Thyroid gland (tissue), 4 donors: ENCODE results near the gene CACNA1H. TPM values are rescaled to one million over a fixed set of nuclear protein-coding genes. Genes with fewer than 3 reads are reported as not detected.

ENCODE experiments used
- DNase-seq, 2 donors: peaks; one replicate each; pipeline ENCODE4 v3.0.0-alpha.2; 2019
- H3K27ac ChIP-seq, 3 donors: fragments of 200-600 bp; sonication (generic); 1 replicate in 2 of 3; 2 replicates in 1 of 3; pipeline ENCODE4 v1.5.1; 2016 to 2019; ENCODE audit warnings: mild to moderate bottlenecking in 1 of 3, moderate library complexity in 1 of 3
- H3K27me3 ChIP-seq: fragments of 200-600 bp; sonication (generic); one replicate; pipeline ENCODE4 v1.5.1; 2019
- H3K36me3 ChIP-seq, 2 donors: fragments of 200-600 bp; sonication (generic); one replicate each; pipeline ENCODE4 v1.5.1; 2016 to 2019
- H3K4me1 ChIP-seq, 2 donors: fragments of 200-600 bp; sonication (generic); one replicate each; pipeline ENCODE4 v1.5.1; 2017 to 2019
- H3K4me3 ChIP-seq, 3 donors: fragments of 200-600 bp; sonication (generic); replicated peaks in 1 of 3; 1 replicate in 2 of 3; 2 replicates in 1 of 3; pipeline ENCODE4 v1.5.1; 2016; ENCODE audit warnings: mild to moderate bottlenecking in 1 of 3
- H3K9me3 ChIP-seq: fragments of 200-600 bp; sonication (generic); one replicate; pipeline ENCODE4 v1.5.1; 2017
- CTCF ChIP-seq, 6 experiments: fragments of 200-600 bp in 3 of 6; fragments of 450-650 bp in 3 of 6; sonication (generic) in 3 of 6; IDR thresholded peaks; one replicate each; pipeline ENCODE4 v1.5.1; 2016 to 2019; ENCODE audit warnings: antibody characterized with exemption in 6 of 6, mild to moderate bottlenecking in 2 of 6, inconsistent platforms in 1 of 6, moderate library complexity in 1 of 6
- POLR2A ChIP-seq, 2 donors: fragments of 450-650 bp; IDR thresholded peaks; one replicate each; pipeline ENCODE4 v1.6.1; 2017; ENCODE audit warnings: antibody characterized with exemption in 2 of 2, mild to moderate bottlenecking in 2 of 2, moderate library complexity in 1 of 2
- WGBS, 2 donors: methylation state at CpG; one replicate each; pipeline ENCODE4 v1.1.5; 2017; 5-methylcytosine and 5-hydroxymethylcytosine counted together
- intact Hi-C: fragments of 100-400 bp; cut with DNase I; formaldehyde crosslinking; loops from one replicate; pipeline ENCODE4 v1.15.1; 2023
- total RNA-seq, 4 donors: library from RNA; depleted of rRNA; stranded (reverse); fragments of >200 nt; gene quantifications; one replicate each; pipeline ENCODE4 v1.2.3, GENCODE V29; 2016

Gene CACNA1H
- total RNA-seq, 4 donors from 2014 or later = 8.4 to 12.4 (median 9.3) TPM

- whole genome bisulfite sequencing, 2 donors = 77 to 88% methylated on average over 8 to 12 of the region's 12 CpGs
- Histone ChIP-seq H3K4me1 (no peaks in the 10 kb centered on the region), H3K27me3 (no peaks in the 10 kb centered on the region), H3K4me3 (no peak overlapping the region), H3K36me3 (no peaks in the 10 kb centered on the region), H3K9me3 (no peaks in the 10 kb centered on the region), H3K27ac (no peak overlapping the region)
- intact Hi-C loops = no loop called here
- DNase-seq = no peak
- TF ChIP-seq CTCF (IDR thresholded peaks at IDR 0.05) (no peak), POLR2A (IDR thresholded peaks at IDR 0.05) (no peak)
These were observed 18.1 kb downstream of the CACNA1H start for GRCh38 chr16:1171001-1171400.

GRCh38 chr16:1171854-1172428 is 19.0 kb downstream of the CACNA1H start:
- no peak for DNase-seq
- Histone ChIP-seq H3K36me3 (no peaks in the 10 kb centered on the region), H3K9me3 (no peaks in the 10 kb centered on the region), H3K4me3 (no peak overlapping the region), H3K27ac (no peak overlapping the region), H3K27me3 (no peaks in the 10 kb centered on the region), H3K4me1 (no peaks in the 10 kb centered on the region)
- WGBS, 2 donors = 94 to 95% methylated on average over 11 to 20 of the region's 36 CpGs
- intact Hi-C loops = no loop called here
- TF ChIP-seq POLR2A (IDR thresholded peaks at IDR 0.05) (no peak), CTCF (IDR thresholded peaks at IDR 0.05) (no peak)

- Histone ChIP-seq H3K9me3 (no peaks in the 10 kb centered on the region), H3K4me1 (no peaks in the 10 kb centered on the region), H3K27ac (no peak overlapping the region), H3K27me3 (no peaks in the 10 kb centered on the region), H3K4me3 (no peak overlapping the region), H3K36me3 (no peaks in the 10 kb centered on the region)
- WGBS, 2 donors = 81 to 97% methylated on average over 4 to 11 of the region's 13 CpGs
- TF ChIP-seq POLR2A (IDR thresholded peaks at IDR 0.05) (no peak), CTCF (IDR thresholded peaks at IDR 0.05) (no peak)
- no peak for DNase-seq
- intact Hi-C loops = no loop called here
These were observed 19.7 kb downstream of the CACNA1H start for GRCh38 chr16:1172651-1173050.

GRCh38 chr16:1173788-1174451 is 21.0 kb downstream of the CACNA1H start:
- TF ChIP-seq POLR2A (IDR thresholded peaks at IDR 0.05) (no peak), CTCF (IDR thresholded peaks at IDR 0.05) (no peak)
- intact Hi-C loops = no loop called here
- Histone ChIP-seq H3K27ac (no peak overlapping the region), H3K4me3 (no peak overlapping the region), H3K4me1 (no peaks in the 10 kb centered on the region), H3K27me3 (no peaks in the 10 kb centered on the region), H3K9me3 (no peaks in the 10 kb centered on the region), H3K36me3 (no peaks in the 10 kb centered on the region)
- WGBS, 2 donors = 90 to 94% methylated on average over 10 to 12 of the region's 14 CpGs
- DNase-seq = no peak
